Mesenchymal stem cell (in vitro differentiated cells and primary cell): ENCODE data around the gene SLC7A11.

Experiments used
- DNase-seq: peaks from one replicate; pipeline ENCODE4 v3.0.0-alpha.2; 2013
- H2AFZ ChIP-seq: one replicate; pipeline ENCODE4 v1.6.1; 2013; ENCODE audit warnings: low read depth, mild to moderate bottlenecking, control low read depth, inconsistent platforms, low read length, moderate library complexity
- H2AK5ac ChIP-seq: 2 replicates; pipeline ENCODE4 v1.6.1; 2013; ENCODE audit warnings: low read length, moderate library complexity, mild to moderate bottlenecking, inconsistent platforms; ENCODE audit not compliant: severe bottlenecking
- H2BK120ac ChIP-seq: one replicate; pipeline ENCODE4 v1.6.1; 2013; ENCODE audit warnings: low read depth, mild to moderate bottlenecking, inconsistent platforms, low read length, moderate library complexity
- H2BK12ac ChIP-seq, 2 experiments: one replicate each; pipeline ENCODE4 v1.6.1; 2013; ENCODE audit warnings: inconsistent platforms in 2 of 2, low read length in 2 of 2, mild to moderate bottlenecking in 2 of 2, moderate library complexity in 2 of 2, control low read depth in 1 of 2
- H2BK15ac ChIP-seq: one replicate; pipeline ENCODE4 v1.6.1; 2013; ENCODE audit warnings: mild to moderate bottlenecking, low read depth, inconsistent platforms; ENCODE audit not compliant: poor library complexity, severe bottlenecking
- H2BK5ac ChIP-seq: 2 replicates; pipeline ENCODE4 v1.6.1; 2013; ENCODE audit warnings: low read depth, mild to moderate bottlenecking, low read length, control low read depth, inconsistent platforms; ENCODE audit not compliant: poor library complexity, severe bottlenecking
- H3K14ac ChIP-seq, 2 experiments: one replicate each; pipeline ENCODE4 v1.6.1; 2013; ENCODE audit warnings: inconsistent platforms in 2 of 2, low read length in 2 of 2, control low read depth in 1 of 2, mild to moderate bottlenecking in 1 of 2, moderate library complexity in 1 of 2
- H3K18ac ChIP-seq, 2 experiments: one replicate each; pipeline ENCODE4 v1.6.1; 2013; ENCODE audit warnings: inconsistent platforms in 2 of 2, low read length in 2 of 2, control low read depth in 1 of 2, low read depth in 1 of 2, mild to moderate bottlenecking in 1 of 2
- H3K23ac ChIP-seq, 2 experiments: one replicate each; pipeline ENCODE4 v1.6.1; 2013; ENCODE audit warnings: inconsistent platforms in 2 of 2, low read length in 2 of 2, mild to moderate bottlenecking in 2 of 2, moderate library complexity in 2 of 2, control low read depth in 1 of 2
- H3K27ac ChIP-seq: 2 replicates; pipeline ENCODE4 v1.5.1; 2013; ENCODE audit warnings: mild to moderate bottlenecking, moderate library complexity, low read length, control low read depth, inconsistent platforms; ENCODE audit not compliant: poor library complexity, severe bottlenecking
- H3K27me3 ChIP-seq, 2 experiments: 2 replicates each; pipeline versions ENCODE4 v1.6.1 to v1.7.0; 2013; ENCODE audit warnings: low read length in 2 of 2, mild to moderate bottlenecking in 2 of 2, moderate library complexity in 2 of 2, control low read depth in 1 of 2, inconsistent platforms in 1 of 2; ENCODE audit not compliant: control insufficient read depth in 1 of 2, insufficient read depth in 1 of 2
- H3K36me3 ChIP-seq, 2 experiments: 2 replicates each; pipeline versions ENCODE4 v1.6.1 to v1.7.0; 2013; ENCODE audit warnings: low read length in 2 of 2, control low read depth in 1 of 2, inconsistent platforms in 1 of 2, low read depth in 1 of 2, mild to moderate bottlenecking in 1 of 2; ENCODE audit not compliant: insufficient read depth in 2 of 2, control insufficient read depth in 1 of 2
- H3K4ac ChIP-seq, 2 experiments: one replicate each; pipeline ENCODE4 v1.6.1; 2013; ENCODE audit warnings: inconsistent platforms in 2 of 2, low read length in 2 of 2, mild to moderate bottlenecking in 2 of 2, moderate library complexity in 2 of 2, control low read depth in 1 of 2, low read depth in 1 of 2
- H3K4me1 ChIP-seq: 2 replicates; pipeline ENCODE4 v1.6.1; 2013; ENCODE audit warnings: low read depth, low read length, control low read depth; ENCODE audit not compliant: control insufficient read depth, insufficient read depth
- H3K4me2 ChIP-seq: 2 replicates; pipeline ENCODE4 v1.6.1; 2013; ENCODE audit warnings: low read length, mild to moderate bottlenecking, inconsistent platforms; ENCODE audit not compliant: poor library complexity, severe bottlenecking
- H3K4me3 ChIP-seq, 2 experiments: 2 replicates each; pipeline versions ENCODE4 v1.5.1 to v1.7.0; 2013; ENCODE audit warnings: low read length in 2 of 2, mild to moderate bottlenecking in 2 of 2, control low read depth in 1 of 2, low read depth in 1 of 2; ENCODE audit not compliant: insufficient read depth in 1 of 2
- H3K79me1 ChIP-seq: replicated peaks from 2 replicates; pipeline ENCODE4 v1.6.1; 2013; ENCODE audit warnings: mild to moderate bottlenecking, control low read depth, low read length, inconsistent platforms; ENCODE audit not compliant: poor library complexity, severe bottlenecking
- H3K9ac ChIP-seq: 2 replicates; pipeline ENCODE4 v1.7.0; 2013; ENCODE audit warnings: mild to moderate bottlenecking, low read length, moderate library complexity
- H3K9me3 ChIP-seq: 2 replicates; pipeline ENCODE4 v1.7.0; 2013; ENCODE audit warnings: mild to moderate bottlenecking, low read length; ENCODE audit not compliant: control insufficient read depth
- H4K8ac ChIP-seq: one replicate; pipeline ENCODE4 v1.6.1; 2013; ENCODE audit warnings: inconsistent platforms, mild to moderate bottlenecking, low read length, moderate library complexity
- H4K91ac ChIP-seq: one replicate; pipeline ENCODE4 v1.6.1; 2013; ENCODE audit warnings: mild to moderate bottlenecking, low read length, inconsistent platforms
- WGBS: methylation state at CpG from one replicate; pipeline ENCODE4 v1.1.7; 2013; ENCODE audit warnings: mixed read lengths; 5-methylcytosine and 5-hydroxymethylcytosine counted together

Gene SLC7A11

GRCh38 chr4:138225477-138225876, 16.7 kb downstream of the SLC7A11 start:
- Histone ChIP-seq H2BK5ac (no peak overlapping the region), H2AFZ (no peak overlapping the region), H3K4ac (no peak overlapping the region), H3K4me3 (no peak overlapping the region), H3K36me3 (no peaks in the 10 kb centered on the region), H3K18ac (no peak overlapping the region), H2BK12ac (no peak overlapping the region), H3K79me1 (no peaks in the 10 kb centered on the region), H2BK120ac (no peak overlapping the region), H2AK5ac (no peak overlapping the region), H3K27me3 (no peaks in the 10 kb centered on the region), H4K91ac (no peak overlapping the region), H3K14ac (no peak overlapping the region), H3K4me1 (no peaks in the 10 kb centered on the region), H3K9me3 (no peaks in the 10 kb centered on the region), H3K27ac (no peak overlapping the region), H3K4me2 (no peak overlapping the region), H3K23ac (no peak overlapping the region), H3K9ac (no peak overlapping the region), H4K8ac (no peak overlapping the region), H2BK15ac (no peak overlapping the region)
- 0% methylated on average over 1 of the region's 1 CpG for WGBS
- no peak for DNase-seq

- H3K23ac ChIP-seq, result no peak overlapping the region
- no peaks in the 10 kb centered on the region for H3K79me1 ChIP-seq
- H2BK15ac ChIP-seq, result no peak overlapping the region
- H3K9ac ChIP-seq, result no peak overlapping the region
- no peak overlapping the region for H2AFZ ChIP-seq
- no peaks in the 10 kb centered on the region for H3K4me1 ChIP-seq
- no peaks in the 10 kb centered on the region for H3K27me3 ChIP-seq
- no peak overlapping the region for H3K14ac ChIP-seq
- no peak overlapping the region for H2BK5ac ChIP-seq
- no peak overlapping the region for H3K18ac ChIP-seq
- no peak overlapping the region for H4K8ac ChIP-seq
- H2AK5ac ChIP-seq, result no peak overlapping the region
- no peak overlapping the region for H3K4me3 ChIP-seq
- H3K4me2 ChIP-seq, result no peak overlapping the region
- DNase-seq, result no peak
- H3K9me3 ChIP-seq, result no peaks in the 10 kb centered on the region
- H4K91ac ChIP-seq, result no peak overlapping the region
- no peak overlapping the region for H3K4ac ChIP-seq
- no peak overlapping the region for H2BK120ac ChIP-seq
- no peaks in the 10 kb centered on the region for H3K36me3 ChIP-seq
- no peak overlapping the region for H2BK12ac ChIP-seq
- H3K27ac ChIP-seq, result no peak overlapping the region
Observed at GRCh38 chr4:138224614-138225013, 17.5 kb downstream of the SLC7A11 start.

- H3K23ac ChIP-seq, result no peak overlapping the region
- no peaks in the 10 kb centered on the region for H3K27me3 ChIP-seq
- no peak overlapping the region for H2BK15ac ChIP-seq
- no peak overlapping the region for H3K4me2 ChIP-seq
- no peak overlapping the region for H4K8ac ChIP-seq
- no peaks in the 10 kb centered on the region for H3K79me1 ChIP-seq
- H3K4me1 ChIP-seq, result no peaks in the 10 kb centered on the region
- no peak overlapping the region for H2BK12ac ChIP-seq
- no peak overlapping the region for H3K14ac ChIP-seq
- no peak overlapping the region for H3K4ac ChIP-seq
- WGBS, result 56% methylated on average over 2 of the region's 4 CpGs
- H3K18ac ChIP-seq, result no peak overlapping the region
- no peak overlapping the region for H2BK5ac ChIP-seq
- H3K9me3 ChIP-seq, result no peaks in the 10 kb centered on the region
- no peak overlapping the region for H2BK120ac ChIP-seq
- H2AFZ ChIP-seq, result no peak overlapping the region
- H4K91ac ChIP-seq, result no peak overlapping the region
- no peak overlapping the region for H3K9ac ChIP-seq
- no peak overlapping the region for H3K4me3 ChIP-seq
- no peak overlapping the region for H2AK5ac ChIP-seq
- H3K36me3 ChIP-seq, result no peaks in the 10 kb centered on the region
- DNase-seq, result no peak
- no peak overlapping the region for H3K27ac ChIP-seq
Observed at GRCh38 chr4:138223231-138223910, 18.8 kb downstream of the SLC7A11 start.

- Histone ChIP-seq H3K36me3 (no peaks in the 10 kb centered on the region), H2BK120ac (no peak overlapping the region), H3K4me3 (no peak overlapping the region), H3K9me3 (no peaks in the 10 kb centered on the region), H4K91ac (no peak overlapping the region), H4K8ac (no peak overlapping the region), H3K4me2 (no peak overlapping the region), H3K27ac (no peak overlapping the region), H3K9ac (no peak overlapping the region), H2AFZ (no peak overlapping the region), H3K14ac (no peak overlapping the region), H3K79me1 (no peaks in the 10 kb centered on the region), H3K4ac (no peak overlapping the region), H2BK5ac (no peak overlapping the region), H3K4me1 (no peaks in the 10 kb centered on the region), H2BK15ac (no peak overlapping the region), H3K27me3 (no peaks in the 10 kb centered on the region), H2AK5ac (no peak overlapping the region), H3K18ac (no peak overlapping the region), H3K23ac (no peak overlapping the region), H2BK12ac (no peak overlapping the region)
- WGBS, result 28% methylated on average over 3 of the region's 4 CpGs
- DNase-seq, result peak; percentile 88
Observed at GRCh38 chr4:138222046-138222445, 20.1 kb downstream of the SLC7A11 start.
